KG1 (cell line): ENCODE results near the gene CCNY.
"Not testable (repeated sequence)": the region's sequence is repeated elsewhere in the genome, so short reads cannot be mapped to it uniquely, and the experiment has no call there.

Experiments
- DNase-seq: peaks from one replicate; lab custom pipeline; 2025; lab: John Stamatoyannopoulos, UW

The CCNY gene

GRCh38 chr10:35406003-35406630, 69.8 kb downstream of the CCNY start:
- DNase-seq, result not testable (repeated sequence)

GRCh38 chr10:35407696-35408095, 71.4 kb downstream of the CCNY start:
- DNase-seq, result not testable (repeated sequence)

DNA sequence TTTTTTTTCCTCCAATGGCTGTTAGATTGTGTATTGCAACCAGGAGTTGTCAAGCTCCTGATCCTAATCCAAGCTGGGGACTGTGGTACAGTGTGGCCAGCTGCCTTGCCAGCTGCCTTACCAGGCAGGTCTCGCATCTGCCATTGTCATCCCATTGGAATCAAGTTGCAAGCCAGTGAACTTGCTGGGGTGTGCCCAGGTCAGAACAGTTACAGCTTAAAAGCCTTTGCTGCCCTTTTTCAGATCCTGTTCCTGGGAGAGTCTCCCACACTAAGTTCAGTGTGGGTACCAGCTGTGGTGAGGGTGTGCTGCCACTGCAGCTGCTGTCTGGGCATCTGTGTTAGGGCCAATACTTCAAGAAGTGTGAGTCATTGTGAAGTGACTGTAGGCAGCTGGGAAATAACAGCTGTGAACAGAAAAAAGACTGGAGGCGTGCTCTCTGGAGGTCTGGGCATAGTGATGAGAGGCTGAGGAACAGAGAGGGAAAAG, 72.8 kb downstream of the CCNY start:
- DNase-seq, result no peak

DNA sequence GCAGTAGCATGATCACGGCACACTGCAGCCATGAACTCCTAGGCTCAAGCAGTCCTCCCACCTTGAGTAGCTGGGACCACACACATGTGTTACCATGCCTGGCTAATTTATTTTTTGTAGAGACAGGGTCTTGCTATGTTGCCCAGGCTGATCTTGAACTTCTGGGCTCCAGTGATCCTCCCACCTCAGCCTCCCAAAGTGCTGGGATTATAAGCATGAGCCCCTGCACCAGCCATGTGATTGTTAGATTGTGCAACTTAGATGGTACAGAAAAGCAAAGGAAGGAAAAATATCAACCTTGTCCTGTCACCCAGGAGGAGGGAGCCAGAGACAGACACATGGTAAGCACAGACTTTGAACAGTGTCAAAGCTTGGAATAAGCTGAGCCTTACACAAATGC, 73.5 kb downstream of the CCNY start:
- DNase-seq, result no peak

DNA sequence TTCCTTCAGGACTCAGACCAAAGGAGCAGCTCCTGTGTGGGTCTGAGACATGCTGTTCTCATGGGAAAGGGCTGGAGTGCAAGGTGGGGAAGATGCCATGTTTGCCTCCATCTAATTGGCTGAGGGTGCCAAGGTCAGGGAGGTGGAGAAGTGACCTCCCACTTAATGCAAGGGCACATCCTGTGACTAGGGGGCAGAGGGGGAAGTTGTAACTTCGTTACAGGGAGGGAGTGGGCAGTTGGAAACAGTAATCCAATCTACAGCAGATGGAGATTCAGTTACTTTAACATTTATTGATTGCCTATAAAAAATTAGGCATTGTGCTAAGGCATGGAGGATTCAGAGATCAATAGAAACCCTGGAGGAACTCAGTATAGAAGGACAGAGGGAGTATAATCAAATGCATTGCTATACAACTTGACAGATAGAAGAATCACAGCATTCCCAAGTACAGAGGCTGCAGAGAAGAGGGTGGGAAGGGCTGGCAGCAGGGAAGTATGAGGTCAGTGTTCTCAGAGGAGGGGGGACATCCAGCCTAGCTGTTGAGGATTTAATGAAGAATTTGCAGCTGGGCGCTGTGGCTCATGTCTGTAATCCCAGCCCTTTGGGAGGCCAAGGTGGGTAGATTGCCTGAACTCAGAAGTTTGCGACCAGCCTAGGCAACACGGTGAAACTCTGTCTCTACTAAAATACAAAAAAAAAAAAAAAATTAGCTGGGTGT, 75.9 kb downstream of the CCNY start:
- no peak for DNase-seq

GRCh38 chr10:35412900-35413491, 76.7 kb downstream of the CCNY start:
- no peak for DNase-seq

DNA sequence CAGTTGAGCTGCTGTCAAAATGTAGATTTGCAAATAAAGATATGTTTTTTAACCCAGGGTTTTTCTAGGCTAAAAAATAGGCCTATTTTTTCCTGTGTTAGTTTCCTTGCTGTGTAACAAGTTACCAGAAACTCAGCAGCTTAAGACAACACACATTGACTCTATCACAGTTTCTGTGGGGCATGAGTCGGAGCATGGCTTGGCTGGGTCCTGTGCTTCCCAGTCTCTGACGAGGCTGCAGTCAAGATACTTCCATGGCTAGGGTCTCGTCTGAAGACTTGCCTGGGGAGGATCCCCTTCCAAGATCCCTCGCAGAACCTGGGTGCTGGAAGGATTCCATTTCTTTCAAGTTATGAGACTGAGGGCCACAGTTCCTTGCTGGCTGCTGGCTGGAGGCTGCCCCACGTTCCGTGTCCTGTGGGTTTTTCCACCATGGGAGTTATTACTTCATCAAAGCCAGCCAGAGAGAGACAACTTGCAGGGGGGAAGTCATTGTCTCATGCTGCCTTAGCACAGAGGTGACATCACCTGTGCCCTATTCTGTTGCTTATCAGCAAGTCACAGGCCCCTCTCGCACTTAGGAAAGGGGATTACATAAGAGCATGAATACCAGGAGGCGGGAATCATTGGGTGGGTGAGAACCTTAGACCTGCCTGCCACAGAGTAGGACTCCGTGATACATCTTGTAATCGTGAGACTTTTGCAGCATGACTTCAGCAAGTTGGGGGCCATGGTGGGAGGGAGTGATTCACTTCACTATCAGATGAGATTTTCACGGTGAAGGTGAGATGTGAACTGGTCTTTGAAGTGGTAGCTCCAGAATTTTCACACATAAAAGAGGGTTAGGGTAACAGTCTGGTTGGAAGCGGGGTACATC, 77.9 kb downstream of the CCNY start:
- no peak for DNase-seq

DNA sequence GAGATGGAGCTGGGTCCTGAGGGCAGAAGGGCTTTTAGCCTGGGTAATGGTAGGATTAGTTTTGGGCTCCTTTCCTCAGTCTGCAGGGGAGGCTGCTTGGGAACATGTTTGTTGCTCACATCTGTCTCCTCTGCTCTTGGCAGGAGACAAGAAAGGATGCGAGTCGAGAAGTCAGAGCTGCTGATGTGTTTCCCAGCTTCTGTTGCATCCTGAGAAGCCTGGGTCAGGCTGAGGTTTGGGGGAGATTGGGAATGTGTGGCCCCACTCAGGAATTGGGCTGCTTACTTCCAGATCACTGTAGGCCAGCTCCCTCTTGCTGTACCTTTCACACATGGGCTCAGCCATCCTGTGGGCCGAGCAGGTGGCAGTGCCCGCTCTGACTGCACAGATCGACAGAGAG, 79.2 kb downstream of the CCNY start:
- DNase-seq, result no peak

- DNase-seq, result no peak
Measured at GRCh38 chr10:35416619-35417312, 80.5 kb downstream of the CCNY start.

GRCh38 chr10:35417313-35417625, 81.0 kb downstream of the CCNY start:
- DNase-seq, result no peak

DNA sequence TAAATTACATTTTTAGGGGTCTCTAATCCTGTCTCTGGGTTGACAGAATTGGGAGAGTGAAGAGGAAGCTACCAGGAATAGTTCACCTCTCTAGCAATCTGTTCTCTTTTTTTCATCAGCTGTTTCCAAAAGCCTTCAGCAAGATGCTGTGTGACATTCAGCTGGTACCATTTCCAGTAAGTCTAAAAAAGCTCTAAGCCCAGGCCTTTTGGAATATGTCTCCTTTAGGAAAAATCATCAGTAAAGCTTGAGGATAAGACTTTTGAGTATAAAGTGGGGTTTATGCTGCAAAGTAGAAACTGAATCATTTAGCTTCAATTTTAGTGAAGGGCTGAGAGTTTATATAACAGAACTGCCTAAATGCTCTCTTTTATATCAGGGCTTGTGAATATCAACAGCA, 81.5 kb downstream of the CCNY start:
- DNase-seq, result no peak

DNA sequence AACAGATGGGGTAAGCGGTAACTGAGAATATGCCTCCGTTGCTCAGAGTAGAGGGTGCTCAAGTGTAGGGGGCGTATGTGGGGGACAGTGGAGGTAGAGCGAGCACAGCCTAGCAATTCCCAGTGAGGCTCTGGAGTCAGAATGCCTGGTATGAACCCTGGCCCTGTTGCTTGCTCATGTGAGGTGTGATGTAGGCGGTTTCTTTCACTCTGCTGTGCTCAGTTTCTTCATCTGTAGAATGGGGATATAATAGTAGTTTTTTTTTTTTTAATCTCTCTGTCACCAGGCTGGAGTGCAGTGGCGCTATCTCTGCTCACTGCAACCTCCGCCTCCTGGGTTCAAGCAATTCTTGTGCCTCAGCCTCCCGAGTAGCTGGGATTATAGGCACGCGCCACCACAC, 82.3 kb downstream of the CCNY start:
- not testable (repeated sequence) for DNase-seq

DNA sequence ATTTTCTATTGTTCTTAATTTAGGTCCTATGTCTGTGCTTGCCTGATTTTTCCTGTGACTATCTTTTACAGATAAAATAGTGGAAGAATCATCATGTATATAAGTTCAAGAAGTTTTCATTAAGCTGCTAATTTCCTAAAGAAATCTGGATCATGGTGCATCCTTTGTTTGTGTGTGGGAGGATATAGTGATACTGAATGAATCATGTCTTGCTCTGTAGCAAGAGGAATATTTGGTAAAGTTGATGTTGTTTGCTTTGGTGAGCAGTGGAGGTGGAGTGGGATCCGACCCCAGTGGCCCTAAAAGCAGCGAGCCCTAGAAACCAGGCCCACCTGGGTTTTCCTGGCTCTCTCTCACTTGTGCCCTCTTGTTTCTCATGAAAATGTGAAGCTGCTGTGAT, 83.7 kb downstream of the CCNY start:
- DNase-seq, result no peak

GRCh38 chr10:35420827-35421552, 84.7 kb downstream of the CCNY start:
- DNase-seq, result no peak

GRCh38 chr10:35421553-35422178, 85.4 kb downstream of the CCNY start:
- no peak for DNase-seq

DNA sequence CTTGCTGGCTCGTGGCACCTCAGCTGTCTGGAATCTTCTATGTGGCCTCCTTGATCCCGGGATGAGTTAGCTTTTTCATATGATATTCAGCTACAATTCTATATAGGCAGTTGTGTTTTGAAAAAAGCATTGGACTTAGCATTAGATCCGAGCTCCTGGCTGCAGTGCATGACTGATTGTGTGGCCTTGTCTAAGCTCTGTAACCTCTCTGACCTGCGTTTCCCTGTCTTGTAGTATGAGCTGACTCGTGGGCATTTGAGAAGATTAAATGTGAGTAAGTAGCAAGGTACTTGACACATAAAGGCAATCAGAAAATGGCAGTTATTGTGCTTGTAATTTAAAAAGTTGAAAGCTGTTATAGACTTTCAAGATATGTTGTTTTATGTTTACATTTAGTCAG, 85.9 kb downstream of the CCNY start:
- no peak for DNase-seq

DNA sequence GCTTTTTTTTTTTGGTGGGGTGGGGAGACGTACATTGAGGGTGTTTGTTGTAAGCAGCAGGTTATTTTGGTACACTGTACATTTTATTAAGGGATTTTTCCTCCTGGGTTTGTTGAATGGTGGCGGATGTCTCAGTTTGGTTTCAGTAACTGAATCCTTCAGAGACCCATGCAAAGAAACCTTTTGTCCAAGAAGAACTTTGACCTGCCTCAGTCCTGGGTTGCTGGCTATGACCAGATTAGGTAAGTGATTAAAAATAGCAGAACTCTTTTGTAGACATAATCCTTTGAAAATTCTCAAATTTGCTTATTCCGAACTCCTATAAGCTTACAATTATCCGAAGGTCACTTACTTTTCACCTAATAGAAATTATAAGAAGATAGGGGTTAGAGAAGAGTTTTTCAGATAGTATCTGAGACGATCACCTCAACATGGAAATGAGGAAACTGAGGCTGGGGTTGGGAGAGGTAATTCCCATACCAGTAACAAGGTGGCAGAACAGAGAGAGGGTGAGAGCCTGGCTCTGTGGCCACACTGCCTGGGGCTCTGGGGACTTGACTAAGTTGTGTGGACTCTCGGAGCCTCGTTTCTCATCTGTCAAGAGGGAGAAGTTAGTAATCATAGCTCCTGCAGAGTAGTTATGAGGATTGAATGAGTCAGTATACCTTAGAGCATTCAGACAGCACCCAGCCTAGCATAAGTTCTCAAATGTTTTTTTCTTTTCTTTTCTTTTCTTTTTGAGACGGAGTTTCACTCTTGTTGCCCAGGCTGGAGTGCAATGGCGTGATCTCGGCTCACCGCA, 87.4 kb downstream of the CCNY start:
- DNase-seq, result no peak

DNA sequence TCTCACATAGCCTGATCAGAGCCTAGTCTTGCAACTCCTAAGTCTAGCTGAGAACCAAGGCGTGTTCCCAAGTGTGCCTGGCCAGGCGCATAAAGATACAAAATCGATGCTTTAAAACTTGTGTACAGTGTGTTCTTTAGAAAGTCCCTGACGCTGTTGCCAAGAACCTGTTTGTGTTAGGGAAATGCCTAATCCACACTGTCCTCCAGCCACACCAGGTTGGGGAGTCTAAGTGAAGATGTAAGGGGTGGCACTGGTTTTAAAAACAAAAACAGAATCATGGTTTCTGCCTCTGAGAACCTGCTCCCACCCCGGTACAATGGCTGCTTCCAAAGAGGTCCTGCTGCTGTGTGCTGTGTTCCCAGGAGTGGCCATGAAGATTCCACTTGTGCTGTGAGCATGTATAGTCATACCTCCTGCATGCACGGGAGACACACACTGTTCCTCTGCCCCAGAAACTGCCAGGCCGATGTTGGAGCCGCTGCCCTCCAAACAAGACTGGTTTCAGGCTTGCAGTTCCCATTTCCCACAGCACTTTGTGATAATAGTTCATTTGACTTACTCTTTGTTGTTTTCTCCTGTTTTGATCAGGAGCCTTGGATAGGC, 88.5 kb downstream of the CCNY start:
- no peak for DNase-seq

GRCh38 chr10:35425595-35425994, 89.3 kb downstream of the CCNY start:
- DNase-seq, result no peak

GRCh38 chr10:35426657-35427056, 90.3 kb downstream of the CCNY start:
- DNase-seq, result no peak
